NCI-H2196 treated with DMSO at 0.1 percent for 48 hours (cell line): ENCODE results near the gene ADARB2.

Experiments used
- DNase-seq: peaks from one replicate; lab custom pipeline; 2025; ENCODE audit not compliant: unreplicated experiment; lab: John Stamatoyannopoulos, UW

The ADARB2 gene

DNA sequence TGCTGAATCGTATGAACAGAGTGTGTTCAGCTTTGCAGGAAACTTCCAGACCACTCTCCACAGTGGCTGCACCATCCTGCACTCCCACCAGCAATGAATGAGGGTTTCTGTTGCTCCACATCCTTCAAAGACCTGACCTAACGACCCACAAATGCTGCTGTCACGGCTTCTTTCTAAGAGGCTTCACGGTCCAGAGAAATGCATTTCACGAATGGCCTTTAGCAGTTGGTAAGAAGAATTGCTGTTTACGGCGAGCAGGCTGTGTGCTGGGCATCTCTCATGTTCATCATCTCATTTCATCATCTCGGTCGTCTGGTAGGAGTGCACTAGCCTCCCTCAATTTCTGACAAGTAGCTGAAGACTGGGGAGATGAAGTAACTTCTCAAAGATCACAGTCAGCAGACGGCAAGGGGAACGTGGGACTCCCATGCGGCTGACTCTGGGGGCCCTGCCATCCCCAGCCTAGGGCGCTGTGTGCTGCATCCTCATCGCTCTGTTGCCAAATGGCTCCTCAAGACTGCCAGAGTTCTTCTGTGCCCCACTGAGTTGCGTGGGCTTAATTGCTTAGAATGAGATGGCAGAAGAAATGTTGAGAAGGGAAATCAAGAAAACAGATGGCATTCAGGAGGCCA is 72.9 kb downstream of the ADARB2 start:
- no peak for DNase-seq

DNA sequence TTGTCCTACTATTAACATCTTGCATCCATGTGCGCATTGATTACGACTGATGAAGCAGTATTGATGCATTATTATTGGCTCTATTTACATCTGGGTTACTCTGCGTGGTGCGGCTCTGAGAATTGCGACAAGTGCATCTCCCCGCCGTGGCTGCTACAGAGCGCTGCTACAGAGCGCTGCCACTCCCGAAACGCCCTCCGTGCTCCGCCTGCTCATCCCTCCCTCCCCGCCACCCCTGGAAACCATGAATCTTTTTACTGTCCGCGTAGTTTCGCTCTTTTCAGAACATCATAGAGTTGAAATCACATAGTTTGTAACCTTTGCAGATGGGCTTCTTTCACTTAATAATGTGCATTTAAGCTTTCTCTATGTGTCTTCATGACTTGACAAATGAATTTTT is 74.1 kb downstream of the ADARB2 start:
- DNase-seq = no peak

DNA sequence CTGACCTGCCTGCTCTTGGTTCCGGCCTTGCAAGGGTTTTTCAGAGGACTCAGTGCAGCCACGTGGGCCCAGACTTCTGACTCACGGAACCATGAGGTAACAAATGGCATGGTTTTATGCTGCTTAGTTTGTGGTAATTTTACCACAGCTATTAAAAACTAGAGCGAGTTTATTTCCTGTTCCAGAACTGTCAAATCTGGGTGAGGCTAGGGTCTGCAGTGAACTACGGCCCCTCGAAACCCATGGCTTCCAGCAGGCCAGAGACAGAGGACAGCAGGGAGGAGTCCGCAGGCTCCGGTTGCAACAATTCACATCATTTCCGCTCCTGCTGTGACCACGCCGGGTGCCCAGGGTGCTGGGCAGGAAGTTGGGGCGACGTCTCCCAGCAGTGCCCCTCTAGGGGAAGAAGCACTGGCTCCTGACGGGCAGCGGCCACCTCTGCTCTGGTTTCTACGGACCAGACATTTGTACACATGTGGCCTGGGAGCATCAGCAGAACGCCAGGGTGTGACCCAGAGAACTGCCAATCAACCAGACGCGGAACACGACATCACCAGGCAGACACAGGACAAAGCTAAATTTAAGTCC is 74.8 kb downstream of the ADARB2 start:
- no peak for DNase-seq

DNA sequence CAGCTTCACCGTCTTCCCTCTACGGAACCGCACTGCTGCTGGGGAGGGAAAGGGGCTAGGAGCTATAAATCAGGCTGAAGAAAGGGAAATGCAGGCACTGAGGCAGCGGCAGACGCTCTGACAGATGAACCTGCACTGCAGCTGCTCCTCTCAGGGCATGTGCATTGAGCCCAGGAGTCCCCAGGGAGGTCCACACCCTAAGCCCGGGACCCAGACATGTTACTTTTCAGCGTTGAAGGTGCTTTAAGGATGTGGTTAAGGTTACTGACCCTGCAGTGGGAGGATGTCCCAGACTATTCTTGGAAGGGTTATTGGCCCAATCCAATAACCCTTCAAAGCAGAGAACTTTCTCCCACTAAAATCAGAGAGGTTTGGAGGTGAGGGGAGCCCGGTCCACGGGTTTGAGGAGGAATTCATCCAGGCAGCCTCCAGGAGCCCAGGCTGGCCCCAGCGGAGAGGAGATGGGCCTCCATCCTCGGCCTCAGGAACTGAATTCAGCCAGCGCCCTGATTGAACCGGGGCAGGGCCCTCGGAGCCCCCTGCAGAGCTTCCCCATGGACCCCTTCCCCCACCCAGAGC is 75.4 kb downstream of the ADARB2 start:
- DNase-seq = no peak

DNA sequence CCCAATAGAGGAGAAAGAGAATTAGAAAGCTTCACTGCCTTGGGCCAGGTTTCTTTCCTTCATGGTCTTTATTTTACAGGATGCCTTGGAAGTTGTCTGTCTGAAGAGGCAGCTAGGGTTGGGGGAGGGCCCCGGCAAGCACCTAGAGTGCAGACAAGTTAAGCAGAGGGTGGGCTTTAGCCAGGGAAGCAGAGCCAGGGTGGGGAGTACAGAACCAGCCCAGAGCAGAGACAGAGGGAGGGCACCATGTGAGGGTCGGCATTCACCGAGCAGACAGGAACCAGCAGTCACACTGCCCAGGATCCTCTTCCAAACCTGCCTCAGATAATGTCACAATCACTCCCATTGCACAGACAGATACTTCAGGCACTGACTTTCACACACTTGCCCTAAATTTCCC is 75.9 kb downstream of the ADARB2 start:
- DNase-seq = no peak

DNA sequence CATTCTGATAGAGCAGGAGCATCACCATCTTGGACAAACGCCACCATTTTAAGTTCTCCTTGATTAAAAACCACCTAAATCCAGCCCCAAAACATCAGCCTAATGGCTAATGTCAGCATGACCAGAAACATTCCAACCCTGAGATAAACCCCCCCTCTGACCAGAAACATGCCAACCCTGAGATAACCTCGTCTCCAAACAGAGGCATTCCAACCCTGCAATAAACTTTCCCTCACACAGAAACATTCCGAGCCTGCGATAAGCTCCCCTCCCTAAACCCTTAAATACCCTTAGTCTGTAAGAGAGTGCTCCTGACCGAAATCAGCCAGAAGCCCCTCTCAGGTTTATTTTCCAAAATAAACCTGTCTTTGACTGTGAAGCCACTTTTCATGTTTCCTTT is 76.5 kb downstream of the ADARB2 start:
- DNase-seq = no peak

DNA sequence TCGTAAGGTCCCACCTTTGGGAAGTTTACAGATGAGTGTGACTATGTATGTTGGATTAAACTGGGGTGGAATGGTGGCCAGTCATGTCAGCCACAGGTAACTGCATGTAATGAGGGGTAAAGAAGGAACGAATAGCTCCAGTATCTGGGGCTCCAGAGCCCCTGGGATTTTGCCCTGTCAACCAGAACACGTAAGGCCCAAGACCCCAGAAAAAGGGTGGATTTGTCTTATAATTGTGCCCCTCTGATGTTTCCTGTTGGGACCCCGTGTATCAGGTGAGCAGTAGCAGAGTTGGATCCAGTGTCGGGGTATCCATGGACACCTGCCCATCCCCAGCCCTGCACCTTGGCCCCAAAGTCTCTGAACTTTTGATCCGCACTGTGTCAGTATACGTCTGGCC is 76.9 kb downstream of the ADARB2 start:
- DNase-seq = no peak

DNA sequence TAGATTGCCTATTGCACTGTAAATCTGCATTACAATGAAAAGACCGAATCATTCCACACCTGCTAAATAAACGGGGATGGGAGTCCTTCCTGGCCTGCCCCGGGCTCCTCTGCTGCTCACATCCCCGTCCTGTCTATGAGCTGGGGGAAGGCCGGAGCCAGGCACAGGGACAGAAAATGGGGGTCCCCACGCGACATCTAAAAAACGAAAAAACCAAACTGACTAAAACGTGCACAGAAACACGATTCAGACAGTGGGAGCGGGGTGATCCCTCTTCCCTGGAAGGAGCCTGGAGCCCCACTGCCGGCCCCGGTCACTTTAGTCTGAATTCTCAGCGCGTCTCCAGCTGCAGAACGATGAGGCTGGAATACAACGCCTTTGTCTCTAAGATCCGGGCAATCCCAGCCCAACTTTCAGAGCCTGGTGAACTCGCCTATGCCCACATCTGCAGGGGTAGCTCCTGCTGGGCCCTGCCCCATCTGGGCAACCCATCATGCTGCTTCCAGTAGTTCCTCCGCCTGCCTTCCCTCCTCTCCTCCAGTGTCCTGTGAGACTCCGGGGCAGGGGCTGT is 78.0 kb downstream of the ADARB2 start:
- no peak for DNase-seq

DNA sequence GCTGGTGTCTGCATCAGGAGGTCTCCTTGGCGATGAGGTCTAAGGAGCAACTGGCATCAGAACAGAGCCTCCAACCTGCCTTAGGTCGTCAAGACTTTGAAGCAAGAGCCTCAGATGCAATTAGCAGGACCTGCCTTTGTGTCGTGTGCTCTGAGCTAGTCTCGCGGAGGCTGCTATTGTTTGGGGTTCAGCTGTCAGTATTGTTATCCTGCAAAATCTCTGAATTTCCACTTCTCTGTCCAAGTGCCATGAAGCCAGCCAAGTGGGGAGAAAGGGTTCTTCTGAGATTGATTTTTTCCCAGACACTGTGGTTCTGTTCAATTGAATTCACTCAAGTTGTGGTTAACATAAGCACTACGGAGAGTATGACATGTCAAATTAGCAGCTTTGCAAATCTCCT is 78.7 kb downstream of the ADARB2 start:
- no peak for DNase-seq

DNA sequence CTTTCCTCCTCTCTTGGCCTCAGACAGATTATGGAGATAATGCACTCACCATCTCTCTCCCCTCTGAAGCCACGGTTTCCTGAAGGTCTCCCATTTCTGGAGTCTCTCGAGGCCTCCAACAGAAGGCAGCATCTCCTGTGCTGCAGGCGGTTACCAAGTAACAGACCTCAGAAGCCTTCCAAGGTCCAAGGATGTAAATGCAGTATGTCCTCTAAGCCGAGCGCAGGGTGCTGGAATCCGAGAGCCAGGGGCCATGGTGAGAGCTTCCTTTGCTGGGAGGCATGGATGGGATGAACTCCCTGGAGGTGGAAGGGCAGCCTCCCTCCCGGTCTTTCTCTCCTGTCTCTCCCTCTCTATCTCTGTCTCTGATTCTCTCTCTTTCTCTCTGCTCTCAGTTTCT is 79.8 kb downstream of the ADARB2 start:
- DNase-seq = no peak

DNA sequence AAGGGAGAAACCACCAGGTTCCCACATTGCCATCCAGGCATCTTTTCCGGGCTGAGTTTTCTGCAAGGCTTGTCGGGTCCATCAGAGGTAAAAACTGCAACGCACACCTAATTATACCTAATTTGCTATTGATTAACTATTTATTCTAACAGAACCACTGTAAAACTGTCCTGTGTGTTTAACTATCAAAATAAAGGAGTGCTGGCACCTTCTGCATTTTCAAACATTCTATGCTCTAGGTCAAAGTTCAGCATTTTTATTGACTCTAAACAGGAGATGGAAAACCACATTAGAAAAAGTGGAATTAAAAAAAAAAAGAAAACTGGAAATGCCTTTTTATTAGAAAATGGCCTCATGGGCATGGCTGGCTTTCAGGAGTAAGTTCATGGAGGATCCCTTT is 82.0 kb downstream of the ADARB2 start:
- no peak for DNase-seq

DNA sequence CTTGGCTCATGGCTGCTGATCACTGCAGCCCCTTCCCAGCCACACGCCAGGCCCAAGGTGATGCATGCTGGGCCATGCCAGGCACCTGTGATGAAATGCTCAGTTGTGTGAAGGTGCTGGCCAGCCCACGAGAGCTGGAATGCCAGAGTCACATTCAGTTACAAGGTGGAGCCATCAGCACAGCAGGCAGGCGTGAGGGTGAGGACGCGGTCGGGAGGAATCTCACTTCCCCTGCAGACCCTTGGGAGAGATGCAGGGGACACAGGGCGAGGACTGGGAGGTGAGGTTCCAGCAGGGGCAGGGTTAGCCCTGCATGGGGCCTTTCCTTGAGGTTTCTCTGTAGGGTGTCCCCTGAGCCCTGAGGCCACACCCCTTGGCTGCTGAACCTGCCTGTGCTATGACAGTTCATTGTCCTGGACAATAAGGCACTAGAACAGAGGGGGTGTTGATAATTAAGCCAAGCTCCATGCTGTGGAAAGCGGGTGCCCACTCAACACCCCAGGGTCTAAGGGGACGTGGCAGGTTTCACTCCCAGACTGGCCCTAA is 82.4 kb downstream of the ADARB2 start:
- no peak for DNase-seq

DNA sequence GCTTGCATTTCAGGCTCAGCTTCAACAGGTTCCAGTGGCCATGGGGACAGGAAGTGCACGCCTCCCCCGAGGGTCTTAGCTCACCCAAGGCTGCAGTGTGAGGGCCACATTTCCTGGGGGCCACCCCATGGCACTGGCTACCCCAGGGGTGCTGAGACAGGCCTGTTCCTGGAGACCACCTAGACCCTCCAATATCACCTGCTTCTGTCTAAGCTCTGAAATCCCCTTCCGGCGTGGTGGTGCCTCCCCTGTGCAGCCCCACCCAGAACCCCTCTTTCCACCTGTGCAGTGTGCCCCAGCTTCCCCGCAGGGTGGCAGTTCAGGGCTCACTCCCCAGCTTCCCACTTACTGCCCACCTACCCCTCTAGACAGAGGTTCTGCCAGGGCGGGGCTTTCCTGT is 83.1 kb downstream of the ADARB2 start:
- DNase-seq = no peak

DNA sequence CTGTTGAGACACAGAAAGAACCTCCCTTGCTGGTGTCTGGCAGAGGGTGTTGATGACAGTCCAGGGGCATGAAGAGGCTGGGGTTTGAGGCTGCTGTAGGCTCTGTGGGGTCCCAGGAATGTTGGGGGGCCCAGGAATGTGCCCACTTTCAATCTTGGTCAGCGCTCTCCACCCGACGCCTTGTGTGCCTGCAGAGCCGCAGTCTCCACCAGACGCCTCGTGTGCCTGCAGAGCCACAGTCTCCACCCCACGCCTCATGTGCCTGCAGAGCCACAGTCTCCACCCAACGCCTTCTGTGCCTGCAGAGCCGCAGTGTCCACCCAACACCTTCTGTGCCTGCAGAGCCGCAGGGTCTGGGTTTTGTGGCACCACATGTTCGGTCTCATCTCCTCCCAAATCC is 84.0 kb downstream of the ADARB2 start:
- DNase-seq = no peak

DNA sequence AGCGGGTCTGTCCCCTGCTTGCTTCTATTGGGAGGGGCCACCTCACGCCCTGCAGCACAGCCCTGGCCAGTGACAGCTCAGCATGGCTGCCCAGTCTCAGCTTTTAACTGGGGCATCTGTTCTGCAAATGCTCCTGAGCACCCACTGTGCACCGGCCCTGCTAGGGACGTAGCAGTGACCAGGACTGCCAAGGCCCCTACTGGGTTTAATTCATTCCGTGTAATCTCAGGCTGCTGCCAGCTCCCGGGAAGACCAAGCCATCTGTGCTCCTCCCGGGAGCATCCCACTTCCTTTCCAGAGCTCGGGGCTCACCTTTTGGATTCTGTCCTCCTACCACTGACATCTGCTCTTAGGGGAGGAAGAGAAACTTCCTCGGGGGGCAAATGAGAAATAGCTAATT is 85.2 kb downstream of the ADARB2 start:
- DNase-seq = no peak

DNA sequence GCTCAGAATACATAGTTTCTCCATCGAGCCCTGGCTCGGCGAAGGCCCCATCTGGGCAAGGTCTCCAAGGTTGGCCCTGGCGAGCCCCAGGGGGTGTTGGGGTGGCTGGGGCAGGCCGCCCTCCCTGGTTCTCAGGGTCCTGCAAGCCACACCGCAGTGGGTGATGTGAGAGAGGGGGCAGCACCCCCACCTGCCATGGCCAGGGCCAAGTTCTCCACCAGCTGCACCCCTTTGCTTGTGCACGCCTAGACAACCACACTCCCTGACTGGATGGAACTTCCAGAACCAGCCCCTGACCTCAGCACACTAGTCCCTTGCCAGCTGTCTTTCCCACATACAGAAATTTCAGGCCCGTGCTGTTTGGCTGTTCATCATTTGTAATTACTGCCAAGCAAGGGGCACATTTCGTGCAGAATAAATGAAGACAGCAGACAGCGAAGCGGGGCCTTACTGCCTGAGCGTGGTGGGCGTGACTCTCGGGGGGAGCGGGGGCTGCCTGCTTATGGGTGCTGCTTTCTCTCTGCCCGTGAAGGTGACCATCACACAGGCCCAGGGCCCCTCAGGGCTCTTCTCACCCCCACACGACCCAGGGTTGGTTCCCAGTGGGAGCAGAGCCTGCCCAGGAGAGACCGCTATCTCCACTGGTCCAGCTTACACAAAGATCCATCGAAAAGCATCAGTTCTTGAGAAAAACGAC is 85.9 kb downstream of the ADARB2 start:
- no peak for DNase-seq

DNA sequence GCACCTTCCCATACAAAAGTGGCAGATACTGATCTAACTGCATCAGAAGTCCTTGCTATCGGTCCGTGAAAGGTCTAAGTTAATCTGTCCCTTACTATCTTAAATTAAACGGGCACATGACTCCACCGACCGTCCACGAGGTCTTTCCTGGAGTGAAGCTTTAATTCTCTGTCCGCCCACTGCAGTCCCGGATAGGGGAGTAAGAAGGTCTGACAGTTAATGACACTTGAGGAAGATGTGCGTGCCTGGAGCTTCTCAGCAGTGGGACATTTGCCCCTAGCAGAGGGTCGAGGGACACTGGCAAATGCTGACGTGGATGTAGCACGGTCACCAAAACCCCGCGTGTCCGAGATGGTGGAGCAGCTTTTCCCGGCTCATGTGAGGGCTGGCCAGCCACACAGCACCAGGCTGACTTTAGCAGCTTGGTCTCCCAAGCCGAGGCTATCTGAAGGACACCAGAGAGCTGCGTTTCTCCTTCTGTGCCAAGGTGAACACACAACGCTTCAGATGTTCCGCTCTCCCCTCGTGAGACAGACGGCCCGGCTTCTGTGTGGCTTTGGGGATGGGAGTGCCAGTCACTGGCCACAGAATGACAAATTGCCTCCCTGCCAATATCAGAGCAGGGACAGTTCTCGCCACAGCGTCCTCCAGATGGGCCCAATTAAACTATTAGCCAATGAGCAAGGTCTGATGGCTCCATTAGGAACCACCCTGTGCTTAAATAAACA is 86.6 kb downstream of the ADARB2 start:
- DNase-seq = no peak

DNA sequence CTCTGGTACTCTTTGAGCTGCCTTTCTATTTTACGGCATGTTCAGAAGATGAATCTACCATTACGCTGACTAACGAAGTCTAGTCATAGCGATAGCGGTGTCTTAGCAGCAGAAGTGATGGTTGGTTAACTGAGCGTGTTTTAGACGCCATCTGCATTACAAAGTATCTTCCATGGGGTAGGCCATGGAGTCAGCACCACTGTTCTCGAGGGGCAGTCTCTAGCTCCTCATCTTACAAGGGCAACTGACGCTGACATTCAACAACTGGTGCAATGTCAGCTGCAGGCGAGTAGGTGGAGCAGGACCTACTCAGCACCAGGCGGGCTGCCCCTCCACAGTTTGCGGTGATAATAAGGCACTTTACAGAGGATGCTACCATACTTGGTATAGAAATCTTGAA is 88.7 kb downstream of the ADARB2 start:
- DNase-seq = no peak

DNA sequence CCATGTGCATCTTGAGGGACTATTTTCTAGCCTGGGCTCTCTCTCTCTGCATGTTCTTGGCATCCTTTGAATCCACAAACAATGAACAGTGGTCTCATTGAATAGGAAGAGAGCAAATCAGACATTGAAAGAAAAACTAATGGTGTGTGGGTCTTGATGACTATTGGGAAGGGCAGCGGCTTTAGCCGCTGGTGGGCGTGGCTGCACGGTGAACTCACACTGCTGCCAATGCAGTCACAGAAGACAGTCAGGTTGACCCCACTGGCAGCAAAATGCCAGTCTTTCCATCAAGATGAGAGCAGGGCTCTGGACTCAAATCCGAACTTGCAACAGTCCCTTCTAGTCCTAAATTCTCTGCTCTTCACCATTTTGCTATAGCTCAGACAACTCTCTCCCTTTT is 91.0 kb downstream of the ADARB2 start:
- no peak for DNase-seq

DNA sequence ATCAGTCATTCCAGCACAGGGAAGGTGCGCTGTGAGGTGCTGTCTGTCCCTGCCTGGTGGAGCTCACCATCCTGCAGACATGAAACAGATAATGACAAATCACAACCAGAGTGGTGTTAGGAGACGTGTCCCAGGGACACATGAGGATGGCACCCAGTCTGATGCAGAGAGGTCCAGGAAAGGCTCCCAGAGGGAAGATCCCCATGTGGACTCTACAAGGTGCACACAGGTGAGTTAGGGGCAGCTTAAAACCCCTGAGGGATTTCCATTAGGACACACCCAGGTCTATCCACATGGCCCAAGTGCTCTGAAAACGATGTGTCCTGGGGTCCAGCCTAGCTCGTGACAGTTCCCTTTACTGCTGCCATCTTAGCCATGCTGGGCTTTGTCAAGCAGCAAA is 91.4 kb downstream of the ADARB2 start:
- no peak for DNase-seq

DNA sequence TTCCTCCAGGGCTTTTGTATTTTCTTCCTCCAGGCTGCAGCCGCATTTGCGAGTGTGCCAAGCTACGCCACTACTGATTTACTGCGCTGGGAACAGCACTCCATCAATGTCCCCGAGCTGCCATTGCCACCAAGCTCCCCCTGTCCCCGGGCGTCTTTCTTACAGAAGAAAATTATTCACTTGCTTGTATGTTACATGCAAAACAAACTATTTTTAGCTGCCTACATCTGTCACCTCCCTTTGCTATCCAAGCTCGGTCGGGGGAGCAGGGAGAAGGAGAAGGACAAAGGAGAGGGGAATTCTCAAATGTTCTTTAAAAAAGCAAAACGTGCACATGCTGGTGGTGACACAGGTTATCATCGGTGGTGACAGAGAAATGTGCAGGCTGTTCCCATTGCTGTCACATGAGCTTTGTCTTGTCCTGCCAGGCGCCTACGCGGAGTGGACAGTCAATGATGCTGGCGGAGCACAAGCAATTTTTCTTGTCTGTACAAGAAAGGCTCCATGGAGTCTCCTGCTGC is 93.1 kb downstream of the ADARB2 start:
- DNase-seq = no peak
